ENCODE data around the gene USP6NL.

Gene USP6NL

GRCh38 chr10:11563936-11564335 lies 47.5 kb downstream of the USP6NL start:
- Histone ChIP-seq H3K4me2 (ENCODE audit: insufficient read depth, low read length) (no peak overlapping the region), H3K4me3 (ENCODE audit: low read depth in 1 of 2, low read length in 2 of 2) (no peak overlapping the region), H3K27ac (ENCODE audit: low read length) (no peak overlapping the region), H3K9ac (ENCODE audit: low read depth, low read length) (no peak overlapping the region), H3K27me3 (ENCODE audit: insufficient read depth, low read length, poor library complexity) (no peaks in the 10 kb centered on the region), H3K79me2 (ENCODE audit: insufficient read depth, low read length) (peaks cover 40% of the 10 kb centered on the region), H3K9me3 (ENCODE audit: insufficient read depth, low read length, severe bottlenecking) (no peaks in the 10 kb centered on the region), H4K20me1 (ENCODE audit: insufficient read depth, low read length) (peaks cover 17% of the 10 kb centered on the region; the same call in 1 of the 2 replicates), H3K4me1 (ENCODE audit: insufficient read depth, low read length) (no peaks in the 10 kb centered on the region), H2AFZ (ENCODE audit: low read depth, low read length) (no peak overlapping the region), H3K36me3 (ENCODE audit: insufficient read depth, low read length) (no peaks in the 10 kb centered on the region)
- TF ChIP-seq EZH2 (IDR thresholded peaks at IDR 0.05; ENCODE audit: borderline replicate concordance, low read depth, low read length, severe bottlenecking): no peak
- TF ChIP-seq, protein P1, sequence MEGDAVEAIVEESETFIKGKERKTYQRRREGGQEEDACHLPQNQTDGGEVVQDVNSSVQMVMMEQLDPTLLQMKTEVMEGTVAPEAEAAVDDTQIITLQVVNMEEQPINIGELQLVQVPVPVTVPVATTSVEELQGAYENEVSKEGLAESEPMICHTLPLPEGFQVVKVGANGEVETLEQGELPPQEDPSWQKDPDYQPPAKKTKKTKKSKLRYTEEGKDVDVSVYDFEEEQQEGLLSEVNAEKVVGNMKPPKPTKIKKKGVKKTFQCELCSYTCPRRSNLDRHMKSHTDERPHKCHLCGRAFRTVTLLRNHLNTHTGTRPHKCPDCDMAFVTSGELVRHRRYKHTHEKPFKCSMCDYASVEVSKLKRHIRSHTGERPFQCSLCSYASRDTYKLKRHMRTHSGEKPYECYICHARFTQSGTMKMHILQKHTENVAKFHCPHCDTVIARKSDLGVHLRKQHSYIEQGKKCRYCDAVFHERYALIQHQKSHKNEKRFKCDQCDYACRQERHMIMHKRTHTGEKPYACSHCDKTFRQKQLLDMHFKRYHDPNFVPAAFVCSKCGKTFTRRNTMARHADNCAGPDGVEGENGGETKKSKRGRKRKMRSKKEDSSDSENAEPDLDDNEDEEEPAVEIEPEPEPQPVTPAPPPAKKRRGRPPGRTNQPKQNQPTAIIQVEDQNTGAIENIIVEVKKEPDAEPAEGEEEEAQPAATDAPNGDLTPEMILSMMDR (IDR thresholded peaks at IDR 0.05; ENCODE audit: borderline replicate concordance, extremely low read depth, low read length, poor library complexity, severe bottlenecking): no peak
- ATAC-seq (ENCODE audit: insufficient read depth, low read depth): no peak
- DNase-seq: no peak

DNA sequence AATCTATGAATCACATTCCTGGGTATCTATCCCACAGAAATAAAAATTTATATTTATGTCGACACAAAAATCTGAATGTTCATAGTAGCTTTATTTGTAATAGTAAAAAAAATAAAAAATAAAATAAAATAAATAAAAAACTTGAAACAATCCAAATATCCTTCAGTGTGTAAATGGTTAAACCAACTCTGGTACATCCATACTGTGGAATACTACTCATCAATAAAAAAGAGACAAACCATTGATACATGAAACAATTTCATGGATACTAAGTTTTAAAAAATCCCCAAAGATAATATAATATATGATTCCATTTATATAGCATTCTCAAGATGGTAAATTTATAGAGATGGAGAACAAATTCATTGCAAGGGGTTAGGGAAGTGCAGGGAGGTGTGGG lies 48.6 kb downstream of the USP6NL start:
- Histone ChIP-seq H3K79me2 (ENCODE audit: insufficient read depth, low read length) (peaks cover 35% of the 10 kb centered on the region), H3K36me3 (ENCODE audit: insufficient read depth, low read length) (no peaks in the 10 kb centered on the region), H3K4me3 (ENCODE audit: low read depth in 1 of 2, low read length in 2 of 2) (no peak overlapping the region), H3K9ac (ENCODE audit: low read depth, low read length) (no peak overlapping the region), H2AFZ (ENCODE audit: low read depth, low read length) (no peak overlapping the region), H3K27me3 (ENCODE audit: insufficient read depth, low read length, poor library complexity) (no peaks in the 10 kb centered on the region), H3K4me1 (ENCODE audit: insufficient read depth, low read length) (no peaks in the 10 kb centered on the region), H3K27ac (ENCODE audit: low read length) (no peak overlapping the region), H4K20me1 (ENCODE audit: insufficient read depth, low read length) (peaks cover 14% of the 10 kb centered on the region; the same call in 1 of the 2 replicates), H3K4me2 (ENCODE audit: insufficient read depth, low read length) (no peak overlapping the region), H3K9me3 (ENCODE audit: insufficient read depth, low read length, severe bottlenecking) (no peaks in the 10 kb centered on the region)
- DNase-seq (no peak), ATAC-seq (ENCODE audit: insufficient read depth, low read depth) (no peak)
- no peak for TF ChIP-seq EZH2 (IDR thresholded peaks at IDR 0.05; ENCODE audit: borderline replicate concordance, low read depth, low read length, severe bottlenecking)
- TF ChIP-seq, protein P1 (IDR thresholded peaks at IDR 0.05; ENCODE audit: borderline replicate concordance, extremely low read depth, low read length, poor library complexity, severe bottlenecking): no peak

GRCh38 chr10:11560076-11560709 lies 51.3 kb downstream of the USP6NL start:
- Histone ChIP-seq H3K9ac (ENCODE audit: low read depth, low read length) (no peak overlapping the region), H2AFZ (ENCODE audit: low read depth, low read length) (no peak overlapping the region), H3K36me3 (ENCODE audit: insufficient read depth, low read length) (no peaks in the 10 kb centered on the region), H4K20me1 (ENCODE audit: insufficient read depth, low read length) (peaks cover 4% of the 10 kb centered on the region; the same call in 1 of the 2 replicates), H3K9me3 (ENCODE audit: insufficient read depth, low read length, severe bottlenecking) (no peaks in the 10 kb centered on the region), H3K79me2 (ENCODE audit: insufficient read depth, low read length) (peaks cover 25% of the 10 kb centered on the region; the same call in 1 of the 2 replicates), H3K4me2 (ENCODE audit: insufficient read depth, low read length) (no peak overlapping the region), H3K4me1 (ENCODE audit: insufficient read depth, low read length) (no peaks in the 10 kb centered on the region), H3K27ac (ENCODE audit: low read length) (no peak overlapping the region), H3K27me3 (ENCODE audit: insufficient read depth, low read length, poor library complexity) (no peaks in the 10 kb centered on the region), H3K4me3 (ENCODE audit: low read depth in 1 of 2, low read length in 2 of 2) (no peak overlapping the region)
- no peak for TF ChIP-seq EZH2 (IDR thresholded peaks at IDR 0.05; ENCODE audit: borderline replicate concordance, low read depth, low read length, severe bottlenecking)
- TF ChIP-seq, protein P1 (IDR thresholded peaks at IDR 0.05; ENCODE audit: borderline replicate concordance, extremely low read depth, low read length, poor library complexity, severe bottlenecking): no peak
- ATAC-seq (ENCODE audit: insufficient read depth, low read depth) (no peak), DNase-seq (no peak)

All from DND-41 (cell line).